Bronchial epithelial cell (primary cell): ENCODE data around the gene CDH12. TPM values are rescaled to one million over a fixed set of nuclear protein-coding genes. Genes with fewer than 3 reads are reported as not detected.
"Not testable (repeated sequence)": the region's sequence is repeated elsewhere in the genome, so short reads cannot be mapped to it uniquely, and the experiment has no call there.

Experiments used
- DNase-seq: peaks from one replicate; pipeline ENCODE4 v3.0.0-alpha.2; 2010; ENCODE audit warnings: low read depth
- FAIRE-seq: peaks from 2 replicates; lab custom pipeline; 2011; peaks lifted over from hg19 to GRCh38; lab: Jason Lieb, UNC
- H3K27me3 ChIP-seq: 2 replicates; pipeline ENCODE4 v1.5.1; 2011; ENCODE audit warnings: low read length; ENCODE audit not compliant: control insufficient read depth, insufficient read depth
- H3K36me3 ChIP-seq: 2 replicates; pipeline ENCODE4 v1.5.1; 2011; ENCODE audit warnings: low read length; ENCODE audit not compliant: control insufficient read depth, insufficient read depth
- H3K4me3 ChIP-seq: 2 replicates; pipeline ENCODE4 v1.5.1; 2011; ENCODE audit warnings: mild to moderate bottlenecking, low read depth, low read length, control low read depth
- CTCF ChIP-seq: IDR thresholded peaks from 2 replicates; pipeline ENCODE4 v1.5.1; 2011; ENCODE audit warnings: mild to moderate bottlenecking, moderate library complexity, low read length, control low read depth, inconsistent platforms; ENCODE audit not compliant: insufficient read depth, severe bottlenecking
- total RNA-seq: library from RNA; depleted of rRNA; stranded (reverse); fragments of >200 nt; gene quantifications from 2 replicates; pipeline ENCODE4 v1.2.1, GENCODE V29; 2014

The CDH12 gene
- total RNA-seq, 1 donor from 2014 or later = not detected

GRCh38 chr5:22625451-22625850 lies 227.7 kb downstream of the CDH12 start:
- H3K27me3 ChIP-seq = no peaks in the 10 kb centered on the region
- no peak for FAIRE-seq
- no peak for DNase-seq
- no peak for TF ChIP-seq CTCF
- no peak overlapping the region for H3K4me3 ChIP-seq
- H3K36me3 ChIP-seq = no peaks in the 10 kb centered on the region

GRCh38 chr5:22621084-22621483 lies 232.1 kb downstream of the CDH12 start:
- H3K36me3 ChIP-seq = no peaks in the 10 kb centered on the region
- DNase-seq = no peak
- no peak for TF ChIP-seq CTCF
- H3K4me3 ChIP-seq = no peak overlapping the region
- no peak for FAIRE-seq
- no peaks in the 10 kb centered on the region for H3K27me3 ChIP-seq

- no peak for FAIRE-seq
- H3K27me3 ChIP-seq = no peaks in the 10 kb centered on the region
- no peak for TF ChIP-seq CTCF
Observed at GRCh38 chr5:22615964-22616363, 237.2 kb downstream of the CDH12 start.

GRCh38 chr5:22614486-22615094 lies 238.6 kb downstream of the CDH12 start:
- H3K36me3 ChIP-seq = no peaks in the 10 kb centered on the region
- FAIRE-seq (no peak), DNase-seq (no peak)

More at GRCh38 chr5:22615964-22616363, 237.2 kb downstream of the CDH12 start:
- no peak for DNase-seq
- Histone ChIP-seq H3K4me3 (no peak overlapping the region), H3K36me3 (no peaks in the 10 kb centered on the region)

GRCh38 chr5:22612928-22613327 lies 240.2 kb downstream of the CDH12 start:
- FAIRE-seq (no peak), DNase-seq (no peak)
- no peak overlapping the region for H3K4me3 ChIP-seq
- no peaks in the 10 kb centered on the region for H3K36me3 ChIP-seq
- no peaks in the 10 kb centered on the region for H3K27me3 ChIP-seq
- TF ChIP-seq CTCF = no peak

More at GRCh38 chr5:22614486-22615094, 238.6 kb downstream of the CDH12 start:
- Histone ChIP-seq H3K27me3 (no peaks in the 10 kb centered on the region), H3K4me3 (no peak overlapping the region)
- TF ChIP-seq CTCF = no peak

GRCh38 chr5:22611327-22611726 lies 241.8 kb downstream of the CDH12 start:
- TF ChIP-seq CTCF = no peak
- DNase-seq = no peak
- no peaks in the 10 kb centered on the region for H3K36me3 ChIP-seq
- H3K4me3 ChIP-seq = no peak overlapping the region
- FAIRE-seq = no peak
- H3K27me3 ChIP-seq = no peaks in the 10 kb centered on the region

- DNase-seq, H3K4me3 ChIP-seq, H3K36me3 ChIP-seq, FAIRE-seq, H3K27me3 ChIP-seq: not testable (repeated sequence)
Observed at GRCh38 chr5:22607498-22607897, 245.6 kb downstream of the CDH12 start.
